Measurements from ENCODE around the gene PRR23E. TPM values are rescaled to one million over a fixed set of nuclear protein-coding genes. Genes with fewer than 3 reads are reported as not detected.

Gene PRR23E
- total RNA-seq, 1 donor: not detected

GRCh38 chr3:127174284-127174683, 18.6 kb upstream of the PRR23E start:
- no peak overlapping the region for H3K4me3 ChIP-seq (ENCODE audit: low read depth, low read length)
- no peak for DNase-seq (ENCODE audit: low read depth)
- TF ChIP-seq, protein P1, sequence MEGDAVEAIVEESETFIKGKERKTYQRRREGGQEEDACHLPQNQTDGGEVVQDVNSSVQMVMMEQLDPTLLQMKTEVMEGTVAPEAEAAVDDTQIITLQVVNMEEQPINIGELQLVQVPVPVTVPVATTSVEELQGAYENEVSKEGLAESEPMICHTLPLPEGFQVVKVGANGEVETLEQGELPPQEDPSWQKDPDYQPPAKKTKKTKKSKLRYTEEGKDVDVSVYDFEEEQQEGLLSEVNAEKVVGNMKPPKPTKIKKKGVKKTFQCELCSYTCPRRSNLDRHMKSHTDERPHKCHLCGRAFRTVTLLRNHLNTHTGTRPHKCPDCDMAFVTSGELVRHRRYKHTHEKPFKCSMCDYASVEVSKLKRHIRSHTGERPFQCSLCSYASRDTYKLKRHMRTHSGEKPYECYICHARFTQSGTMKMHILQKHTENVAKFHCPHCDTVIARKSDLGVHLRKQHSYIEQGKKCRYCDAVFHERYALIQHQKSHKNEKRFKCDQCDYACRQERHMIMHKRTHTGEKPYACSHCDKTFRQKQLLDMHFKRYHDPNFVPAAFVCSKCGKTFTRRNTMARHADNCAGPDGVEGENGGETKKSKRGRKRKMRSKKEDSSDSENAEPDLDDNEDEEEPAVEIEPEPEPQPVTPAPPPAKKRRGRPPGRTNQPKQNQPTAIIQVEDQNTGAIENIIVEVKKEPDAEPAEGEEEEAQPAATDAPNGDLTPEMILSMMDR (IDR thresholded peaks at IDR 0.05; ENCODE audit: insufficient read depth, low read depth, low read length): no peak

DNA sequence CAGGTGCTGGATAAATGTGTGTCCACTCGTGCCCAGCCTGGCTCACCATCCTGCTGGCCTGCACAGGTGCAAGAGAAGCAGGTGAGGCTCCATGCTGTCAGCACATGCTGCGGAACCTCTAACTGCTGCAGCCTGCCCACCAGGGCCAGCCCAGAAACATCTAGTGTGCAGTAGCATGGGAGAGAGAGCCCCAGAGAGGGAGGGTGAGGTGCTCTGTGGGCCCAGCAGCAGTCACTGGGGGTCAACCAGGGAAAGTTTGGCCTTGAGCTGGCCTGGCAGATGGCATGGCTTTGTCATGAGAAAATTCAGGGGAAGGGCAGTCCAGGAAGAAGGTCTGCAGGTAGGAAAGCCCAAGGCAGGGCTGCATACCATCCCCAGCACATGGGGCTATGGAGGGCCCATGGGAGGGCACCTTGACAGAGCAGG, 18.2 kb upstream of the PRR23E start:
- DNase-seq (ENCODE audit: low read depth): no peak
- TF ChIP-seq, protein P1 (IDR thresholded peaks at IDR 0.05; ENCODE audit: insufficient read depth, low read depth, low read length): no peak
- H3K4me3 ChIP-seq (ENCODE audit: low read depth, low read length): no peak overlapping the region

- no peak for DNase-seq (ENCODE audit: low read depth)
- TF ChIP-seq, protein P1 (IDR thresholded peaks at IDR 0.05; ENCODE audit: insufficient read depth, low read depth, low read length): no peak
- no peak overlapping the region for H3K4me3 ChIP-seq (ENCODE audit: low read depth, low read length)
Measured at GRCh38 chr3:127175272-127175671, 17.7 kb upstream of the PRR23E start.

- TF ChIP-seq, protein P1 (IDR thresholded peaks at IDR 0.05; ENCODE audit: insufficient read depth, low read depth, low read length): peak; percentile 11
- DNase-seq (ENCODE audit: low read depth): peak; percentile 2
- H3K4me3 ChIP-seq (ENCODE audit: low read depth, low read length): no peak overlapping the region
Measured at GRCh38 chr3:127177226-127177625, 15.7 kb upstream of the PRR23E start.

- no peak overlapping the region for H3K4me3 ChIP-seq (ENCODE audit: low read depth, low read length)
- DNase-seq (ENCODE audit: low read depth): no peak
- TF ChIP-seq, protein P1 (IDR thresholded peaks at IDR 0.05; ENCODE audit: insufficient read depth, low read depth, low read length): no peak
Measured at GRCh38 chr3:127180859-127181258, 12.1 kb upstream of the PRR23E start.

- TF ChIP-seq, protein P1 (IDR thresholded peaks at IDR 0.05; ENCODE audit: insufficient read depth, low read depth, low read length): no peak
- no peak overlapping the region for H3K4me3 ChIP-seq (ENCODE audit: low read depth, low read length)
- DNase-seq (ENCODE audit: low read depth): no peak
Measured at GRCh38 chr3:127182431-127182830, 10.5 kb upstream of the PRR23E start.

All from fibroblast of villous mesenchyme (primary cell).